GM19240 (cell line): ENCODE results near the gene SEC11A.
"Not testable (repeated sequence)": the region's sequence is repeated elsewhere in the genome, so short reads cannot be mapped to it uniquely, and the experiment has no call there.

Experiments used
- DNase-seq: peaks from one replicate; pipeline ENCODE4 v3.0.0; 2011; ENCODE audit warnings: low spot score; ENCODE audit not compliant: insufficient read length

Gene SEC11A

DNA sequence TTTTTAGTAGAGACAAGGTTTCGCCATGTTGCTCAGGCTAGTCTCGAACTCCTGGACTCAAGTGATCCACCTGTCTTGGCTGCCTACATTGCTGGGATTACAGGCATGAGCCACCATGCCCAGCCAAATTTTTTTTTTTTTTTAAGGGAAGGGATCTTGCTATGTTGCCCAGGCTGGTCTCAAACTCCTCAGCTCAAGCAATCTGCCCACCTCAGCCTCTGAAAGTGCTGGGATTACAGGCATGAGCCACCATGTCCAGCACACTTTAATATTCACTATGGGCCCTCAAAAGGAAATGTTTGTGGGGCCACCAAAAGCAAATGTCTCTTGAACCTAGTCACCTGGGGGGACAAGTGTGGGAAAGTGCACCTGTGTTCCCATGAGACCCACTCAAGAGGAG is 73.3 kb downstream of the SEC11A start:
- not testable (repeated sequence) for DNase-seq

DNA sequence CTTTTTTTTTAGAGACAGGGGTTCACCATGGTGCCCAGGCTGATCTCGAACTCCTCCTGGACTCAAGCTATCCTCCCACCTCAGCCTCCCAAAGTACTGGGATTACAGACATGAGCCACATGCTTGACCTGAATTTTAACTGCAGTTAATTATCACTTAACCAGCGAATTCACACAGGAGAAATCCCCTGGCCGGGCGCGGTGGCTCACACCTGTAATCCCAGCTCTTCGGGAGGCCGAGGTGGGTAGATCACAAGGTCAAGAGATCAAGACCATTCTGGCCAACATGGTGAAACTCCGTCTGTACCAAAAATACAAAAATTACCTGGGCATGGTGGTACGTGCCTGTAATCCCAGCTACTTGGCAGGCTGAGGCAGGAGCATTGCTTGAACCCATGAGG is 74.1 kb downstream of the SEC11A start:
- not testable (repeated sequence) for DNase-seq

DNA sequence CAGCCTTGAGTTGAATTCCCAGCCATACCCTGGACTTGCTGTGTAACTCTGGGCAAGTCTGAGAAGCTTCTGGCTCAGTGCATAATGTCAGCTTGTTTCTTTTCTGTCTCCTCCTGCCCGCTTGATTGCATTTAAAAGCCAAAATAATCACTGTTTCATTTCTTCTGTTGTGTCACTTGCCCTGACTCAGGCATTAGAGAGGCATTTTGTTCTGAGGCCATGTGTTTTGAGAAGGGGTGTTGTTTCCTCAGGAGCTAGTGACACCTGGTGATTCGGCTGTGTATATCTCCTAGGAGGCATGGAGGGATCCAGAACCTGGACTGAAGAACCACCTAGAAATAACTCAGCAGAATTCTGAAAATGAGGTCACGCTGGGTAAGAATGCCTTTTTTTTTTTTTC is 77.8 kb downstream of the SEC11A start:
- DNase-seq = no peak

DNA sequence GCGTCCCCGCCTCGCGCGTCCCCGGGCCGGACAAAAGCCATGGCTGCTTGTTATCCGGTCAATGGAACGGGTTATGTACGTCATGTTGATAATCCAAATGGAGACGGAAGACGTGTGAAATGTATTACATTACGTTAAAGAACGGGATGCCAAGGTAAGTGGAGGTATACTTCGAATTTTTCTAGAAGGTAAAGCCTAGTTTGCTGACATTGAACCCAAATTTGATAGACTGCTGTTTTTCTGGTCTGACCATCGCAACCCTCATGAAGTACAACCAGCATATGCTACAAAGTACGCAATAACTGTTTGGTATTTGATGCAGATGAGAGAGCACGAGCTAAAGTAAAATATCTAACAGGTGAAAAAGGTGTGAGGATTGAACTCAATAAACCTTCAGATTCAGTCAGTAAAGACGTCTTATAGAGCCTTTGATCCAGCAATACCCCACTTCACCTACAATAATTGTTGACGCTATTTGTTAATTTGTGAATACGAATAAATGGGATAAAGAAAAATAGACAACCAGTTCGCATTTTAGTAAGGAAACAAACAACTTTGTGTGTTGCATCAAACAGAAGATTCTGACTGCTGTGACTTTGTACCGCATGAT is 81.6 kb downstream of the SEC11A start:
- DNase-seq = no peak

DNA sequence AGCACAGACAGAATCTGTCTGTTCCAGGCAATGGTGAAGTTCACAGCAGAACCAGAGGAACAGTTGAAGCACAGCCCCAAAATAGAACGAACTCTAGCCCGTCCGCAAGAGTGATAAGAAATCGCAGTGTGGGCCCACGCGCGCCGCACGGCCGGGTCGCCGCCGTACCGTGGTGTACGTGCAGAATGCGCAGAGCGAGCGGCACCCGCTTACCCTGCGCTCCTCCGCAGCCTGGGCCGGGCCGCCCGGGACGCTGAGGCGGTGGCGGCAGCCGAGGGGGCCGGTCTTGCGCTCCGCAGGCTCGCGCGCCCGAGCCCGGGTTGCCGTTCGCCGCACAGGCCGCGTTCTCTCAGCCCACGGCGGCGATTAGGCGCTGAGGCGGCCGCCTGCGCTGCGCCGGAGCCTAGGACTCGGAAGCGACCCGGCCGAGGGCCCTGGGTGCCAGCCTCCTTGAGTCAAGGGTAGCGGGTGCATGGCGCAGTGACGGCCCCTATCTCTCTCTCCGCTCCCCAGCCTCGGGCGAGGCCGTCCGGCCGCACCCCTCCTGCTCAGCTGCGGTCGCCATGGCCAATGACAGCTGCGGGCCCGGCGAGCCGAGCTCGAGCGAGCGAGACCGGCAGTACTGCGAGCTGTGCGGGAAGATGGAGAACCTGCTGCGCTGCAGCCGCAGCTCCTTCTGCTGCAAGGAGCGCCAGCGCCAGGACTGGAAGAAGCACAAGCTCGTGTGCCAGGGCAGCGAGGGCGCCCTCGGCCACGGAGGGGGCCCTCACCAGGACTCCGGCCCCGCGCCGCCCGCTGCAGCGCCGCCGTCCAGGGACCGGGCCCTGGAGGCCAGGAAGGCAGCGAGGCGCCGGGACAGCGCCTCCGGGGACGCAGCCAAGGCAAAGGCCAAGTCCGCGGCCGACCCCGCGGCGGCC is 82.4 kb downstream of the SEC11A start:
- no peak for DNase-seq

DNA sequence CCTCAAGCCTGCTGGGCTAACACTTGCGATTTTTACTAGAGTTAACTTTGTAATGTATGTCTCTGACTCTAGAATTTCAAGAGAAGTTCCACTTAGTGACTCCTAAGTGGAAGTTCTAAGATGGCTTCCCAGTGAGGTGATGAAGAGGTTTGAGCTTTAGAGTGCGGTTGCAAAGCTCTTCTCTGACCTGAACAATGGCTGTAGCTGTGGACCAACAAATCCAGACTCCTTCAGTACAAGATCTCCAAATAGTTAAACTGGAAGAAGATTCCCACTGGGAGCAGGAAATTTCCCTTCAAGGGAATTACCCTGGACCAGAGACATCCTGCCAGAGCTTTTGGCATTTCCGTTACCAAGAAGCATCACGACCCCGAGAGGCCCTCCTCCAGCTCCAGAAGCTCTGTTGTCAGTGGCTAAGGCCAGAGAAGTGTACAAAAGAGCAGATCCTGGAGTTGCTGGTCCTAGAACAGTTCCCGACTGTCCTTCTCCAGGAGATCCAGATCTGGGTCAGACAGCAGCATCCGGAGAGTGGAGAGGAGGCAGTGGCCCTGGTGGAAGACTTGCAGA is 84.2 kb downstream of the SEC11A start:
- DNase-seq = no peak

DNA sequence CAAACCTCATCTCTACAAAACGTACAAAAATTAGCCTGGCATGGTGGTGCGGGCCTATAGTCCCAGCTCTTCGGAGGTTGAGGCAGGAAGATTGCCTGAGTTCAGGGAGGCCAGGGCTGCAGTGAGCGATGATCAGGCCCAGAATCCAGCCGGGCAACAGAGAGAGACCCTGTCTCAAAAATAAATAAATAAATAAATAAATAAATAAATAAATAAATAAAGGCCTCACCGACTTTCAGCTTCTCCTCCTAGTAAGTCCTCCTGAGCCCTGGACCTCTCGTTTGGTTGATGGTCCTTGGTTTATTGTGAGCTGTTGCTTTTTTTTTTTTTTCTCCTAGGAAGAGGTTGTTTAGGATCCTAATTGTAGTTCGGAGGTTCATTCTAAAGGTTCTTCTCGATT is 86.9 kb downstream of the SEC11A start:
- DNase-seq = no peak

DNA sequence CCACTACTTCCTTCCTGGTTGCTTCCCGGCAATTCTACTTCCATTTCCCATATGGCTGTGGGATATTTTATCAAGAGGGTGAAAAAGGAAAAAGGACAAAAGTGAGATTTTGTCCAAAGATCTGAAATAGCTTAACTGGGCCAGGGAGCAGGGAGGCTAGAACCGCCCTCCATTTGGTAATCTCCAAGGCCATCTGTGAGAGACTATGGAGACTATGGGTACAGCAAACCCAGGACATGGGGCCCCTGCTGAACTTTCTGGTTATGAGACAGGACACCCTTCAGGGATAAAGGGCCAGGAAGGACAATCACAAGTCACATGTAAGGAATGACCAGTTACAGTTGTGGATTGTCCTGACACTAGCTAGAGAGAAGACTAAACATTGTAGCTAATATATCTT is 90.8 kb downstream of the SEC11A start:
- DNase-seq = no peak

DNA sequence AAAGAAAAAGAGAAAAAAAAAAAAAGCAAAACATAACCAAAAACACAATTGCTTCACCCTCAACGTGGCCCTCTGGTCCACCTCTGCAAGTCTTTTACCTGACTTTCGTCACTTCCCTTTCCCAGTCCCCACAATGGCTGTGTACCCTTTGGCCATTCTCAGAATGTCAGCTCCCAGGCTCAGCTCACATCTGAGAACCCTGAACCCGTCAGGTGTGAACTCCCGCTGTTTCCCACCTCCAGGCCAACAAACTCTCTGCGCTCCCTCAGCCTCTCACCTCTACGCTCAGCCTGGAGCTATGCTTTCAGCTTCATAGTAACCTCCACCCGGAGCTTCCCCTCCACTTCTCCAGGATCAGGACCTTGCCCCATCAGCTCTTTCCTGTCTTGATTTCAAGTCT is 91.6 kb downstream of the SEC11A start:
- DNase-seq = no peak

DNA sequence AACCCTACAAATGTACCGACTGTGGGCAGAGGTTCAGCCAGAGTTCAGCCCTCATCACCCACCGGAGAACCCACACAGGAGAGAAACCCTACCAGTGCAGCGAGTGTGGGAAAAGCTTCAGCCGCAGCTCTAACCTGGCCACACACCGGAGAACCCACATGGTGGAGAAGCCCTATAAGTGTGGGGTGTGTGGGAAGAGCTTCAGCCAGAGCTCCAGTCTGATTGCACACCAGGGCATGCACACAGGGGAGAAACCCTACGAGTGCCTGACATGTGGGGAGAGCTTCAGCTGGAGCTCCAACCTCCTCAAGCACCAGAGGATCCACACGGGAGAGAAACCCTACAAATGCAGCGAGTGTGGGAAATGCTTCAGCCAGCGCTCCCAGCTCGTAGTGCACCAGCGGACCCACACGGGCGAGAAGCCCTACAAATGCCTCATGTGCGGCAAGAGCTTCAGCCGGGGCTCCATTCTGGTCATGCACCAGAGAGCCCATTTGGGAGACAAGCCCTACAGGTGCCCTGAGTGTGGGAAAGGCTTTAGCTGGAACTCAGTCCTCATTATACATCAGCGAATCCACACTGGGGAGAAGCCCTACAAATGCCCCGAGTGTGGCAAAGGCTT is 94.5 kb downstream of the SEC11A start:
- no peak for DNase-seq

DNA sequence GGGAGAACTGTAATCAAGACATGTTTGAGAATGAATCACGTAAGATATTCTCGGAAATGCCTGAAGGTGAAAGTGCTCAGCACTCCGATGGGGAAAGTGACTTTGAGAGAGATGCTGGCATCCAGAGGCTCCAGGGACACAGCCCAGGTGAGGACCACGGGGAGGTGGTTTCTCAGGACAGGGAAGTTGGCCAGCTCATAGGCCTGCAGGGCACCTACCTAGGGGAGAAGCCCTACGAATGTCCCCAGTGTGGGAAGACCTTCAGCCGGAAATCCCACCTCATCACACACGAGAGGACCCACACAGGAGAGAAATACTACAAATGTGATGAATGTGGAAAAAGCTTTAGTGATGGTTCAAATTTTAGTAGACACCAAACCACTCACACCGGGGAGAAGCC is 95.3 kb downstream of the SEC11A start:
- no peak for DNase-seq
